ENCODE data around the gene BCORL1.

GRCh38 chrX:129933700-129934099, 48.7 kb upstream of the BCORL1 start:
- TF ChIP-seq CTCF (IDR thresholded peaks at IDR 0.05) (no peak), EZH2 (IDR thresholded peaks at IDR 0.05; ENCODE audit: borderline replicate concordance, insufficient read depth, low read depth, low read length, poor library complexity, severe bottlenecking) (no peak)

All from B cell (primary cell).